CD14-positive monocyte (primary cell): ENCODE results near the gene NFE2. TPM values are rescaled to one million over a fixed set of nuclear protein-coding genes. Genes with fewer than 3 reads are reported as not detected.
"Not testable (repeated sequence)": the region's sequence is repeated elsewhere in the genome, so short reads cannot be mapped to it uniquely, and the experiment has no call there.

Experiments used
- DNase-seq, 3 donors: peaks; one replicate each; pipeline ENCODE4 v3.0.0-alpha.2; 2011 to 2022
- H2AFZ ChIP-seq: 2 replicates; pipeline ENCODE4 v1.6.0; 2012; ENCODE audit warnings: mild to moderate bottlenecking, low read depth, low read length, inconsistent platforms; ENCODE audit not compliant: insufficient read depth, poor library complexity, severe bottlenecking
- H3K27ac ChIP-seq, 2 donors: 1 replicate in 1 of 2; 2 replicates in 1 of 2; pipeline ENCODE4 v1.5.1; 2012 to 2013; ENCODE audit warnings: low read length in 2 of 2, control low read depth in 1 of 2, inconsistent platforms in 1 of 2, low read depth in 1 of 2, mild to moderate bottlenecking in 1 of 2
- H3K27me3 ChIP-seq, 2 donors: one replicate each; pipeline versions ENCODE4 v1.6.0 to v1.6.1; 2011 to 2013; ENCODE audit warnings: low read length in 2 of 2; ENCODE audit not compliant: control insufficient read depth in 2 of 2, insufficient read depth in 2 of 2
- H3K36me3 ChIP-seq, 2 donors: replicated peaks in 1 of 2; 1 replicate in 1 of 2; 2 replicates in 1 of 2; pipeline versions ENCODE4 v1.5.1 to v1.6.1; 2012 to 2013; ENCODE audit warnings: low read length in 2 of 2, control low read depth in 1 of 2, inconsistent platforms in 1 of 2, mild to moderate bottlenecking in 1 of 2; ENCODE audit not compliant: insufficient read depth in 2 of 2, control insufficient read depth in 1 of 2
- H3K4me1 ChIP-seq, 2 donors: 1 replicate in 1 of 2; 2 replicates in 1 of 2; pipeline versions ENCODE4 v1.5.1 to v1.6.1; 2012 to 2013; ENCODE audit warnings: low read length in 2 of 2, control low read depth in 1 of 2, inconsistent platforms in 1 of 2, mild to moderate bottlenecking in 1 of 2, moderate library complexity in 1 of 2; ENCODE audit not compliant: insufficient read depth in 2 of 2, control insufficient read depth in 1 of 2
- H3K4me2 ChIP-seq: replicated peaks from 2 replicates; pipeline ENCODE3; 2012; ENCODE audit warnings: low read length, moderate library complexity, mild to moderate bottlenecking; ENCODE audit not compliant: poor library complexity, severe bottlenecking; ENCODE audit errors: extremely low read depth
- H3K4me3 ChIP-seq, 3 experiments: fragments of 200-600 bp in 1 of 3; sonication (generic) in 1 of 3; replicated peaks in 1 of 3; 1 replicate in 2 of 3; 2 replicates in 1 of 3; pipeline ENCODE4 v1.5.1; 2011 to 2013; ENCODE audit warnings: low read length in 3 of 3, mild to moderate bottlenecking in 3 of 3, control low read depth in 2 of 3, low read depth in 2 of 3, inconsistent platforms in 1 of 3, moderate library complexity in 1 of 3
- H3K79me2 ChIP-seq: 2 replicates; pipeline ENCODE4 v1.6.0; 2012; ENCODE audit warnings: mild to moderate bottlenecking, control low read depth, inconsistent platforms, low read length, moderate library complexity; ENCODE audit not compliant: insufficient read depth
- H3K9ac ChIP-seq: 2 replicates; pipeline ENCODE4 v1.6.0; 2017; ENCODE audit warnings: low read length, mild to moderate bottlenecking; ENCODE audit not compliant: insufficient read depth, poor library complexity, severe bottlenecking
- H3K9me3 ChIP-seq, 2 donors: replicated peaks in 1 of 2; 1 replicate in 1 of 2; 2 replicates in 1 of 2; pipeline versions ENCODE4 v1.5.1 to v1.6.1; 2012 to 2013; ENCODE audit warnings: low read length in 2 of 2, control low read depth in 1 of 2; ENCODE audit not compliant: control insufficient read depth in 1 of 2, insufficient read depth in 1 of 2
- H4K20me1 ChIP-seq: 2 replicates; pipeline ENCODE4 v1.6.0; 2012; ENCODE audit warnings: mild to moderate bottlenecking, low read length, control low read depth, moderate library complexity; ENCODE audit not compliant: insufficient read depth
- H3K27ac Mint-ChIP-seq, 7 donors: one replicate each; pipeline ENCODE4 v1.8.0; 2020; ENCODE audit warnings: mild to moderate bottlenecking in 7 of 7, mixed read lengths in 7 of 7, moderate library complexity in 6 of 7, inconsistent platforms in 2 of 7
- H3K27me3 Mint-ChIP-seq, 3 donors: one replicate each; pipeline ENCODE4 v1.8.0; 2021 to 2022; ENCODE audit warnings: low read depth in 3 of 3, mild to moderate bottlenecking in 3 of 3, mixed read lengths in 3 of 3, moderate library complexity in 3 of 3, inconsistent platforms in 1 of 3
- H3K36me3 Mint-ChIP-seq, 2 donors: one replicate each; pipeline ENCODE4 v1.8.0; 2020; ENCODE audit warnings: mixed read lengths in 2 of 2, inconsistent platforms in 1 of 2, mild to moderate bottlenecking in 1 of 2
- H3K4me1 Mint-ChIP-seq: one replicate; pipeline ENCODE4 v1.8.0; 2020; ENCODE audit warnings: mild to moderate bottlenecking, mixed read lengths
- H3K4me3 Mint-ChIP-seq, 2 donors: one replicate each; pipeline ENCODE4 v1.8.0; 2020; ENCODE audit warnings: mild to moderate bottlenecking in 2 of 2, mixed read lengths in 2 of 2, moderate library complexity in 1 of 2
- H3K9me3 Mint-ChIP-seq, 7 donors: one replicate each; pipeline ENCODE4 v1.8.0; 2020 to 2022; ENCODE audit warnings: mixed read lengths in 7 of 7, mild to moderate bottlenecking in 6 of 7, moderate library complexity in 6 of 7, inconsistent platforms in 2 of 7
- CTCF ChIP-seq: fragments of 200-600 bp; IDR thresholded peaks from one replicate; pipeline ENCODE4 v1.8.0; 2022; ENCODE audit warnings: antibody characterized with exemption, mild to moderate bottlenecking
- WGBS: methylation state at CpG from one replicate; pipeline ENCODE4 v1.1.5; 2013; ENCODE audit warnings: missing lambda C conversion rate; ENCODE audit not compliant: insufficient coverage; 5-methylcytosine and 5-hydroxymethylcytosine counted together
- intact Hi-C, 2 donors: fragments of 100-400 bp; cut with micrococcal nuclease; formaldehyde crosslinking; loops; one replicate each; pipeline versions ENCODE4 v1.15.0 to v1.15.1; 2023
- polyA plus RNA-seq, 3 donors: library from polyadenylated mRNA; depleted of rRNA in 1 of 3; unstranded in 2 of 3; stranded (reverse) in 1 of 3; fragments of 300-500 nt in 2 of 3; fragments of >200 nt in 1 of 3; fragmentation: Illumina TruSeq in 2 of 3; gene quantifications; 1 replicate in 2 of 3; 2 replicates in 1 of 3; pipeline ENCODE4 v1.2.3, GENCODE V29; 2012 to 2021

Gene NFE2
- polyA plus RNA-seq, 3 donors: 79.5 to 157 (median 95.6) TPM

DNA sequence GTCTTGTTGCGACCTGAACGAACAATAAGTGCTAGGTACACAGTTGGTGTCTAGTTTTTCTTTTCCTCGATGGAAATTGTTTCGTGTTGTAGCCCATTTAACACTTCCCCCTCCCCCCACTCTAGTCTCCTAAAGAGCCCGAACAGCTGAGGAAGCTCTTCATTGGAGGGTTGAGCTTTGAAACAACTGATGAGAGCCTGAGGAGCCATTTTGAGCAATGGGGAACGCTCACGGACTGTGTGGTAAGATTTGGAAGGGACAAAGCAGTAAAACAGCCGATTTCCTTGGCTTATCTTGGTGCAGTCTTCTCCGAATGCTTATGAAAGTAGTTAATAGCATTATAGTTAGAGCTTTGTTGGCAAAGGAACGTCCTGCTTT lies 19.6 kb downstream of the NFE2 start:
- peak overlapping the region; percentile 29 for H2AFZ ChIP-seq
- peaks cover 57% of the 10 kb centered on the region for H4K20me1 ChIP-seq
- DNase-seq, H3K27ac Mint-ChIP-seq, H3K27me3 Mint-ChIP-seq, H3K9me3 ChIP-seq, intact Hi-C loops, H3K27me3 ChIP-seq, H3K4me3 Mint-ChIP-seq, H3K9me3 Mint-ChIP-seq: not testable (repeated sequence)
- peaks cover 58% of the 10 kb centered on the region for H3K4me1 Mint-ChIP-seq
- peak overlapping the region; percentile 89 to 92 for H3K27ac ChIP-seq
- 0% methylated on average over 3 of the region's 10 CpGs for WGBS
- H3K4me1 ChIP-seq: peaks cover 75 to 84% of the 10 kb centered on the region in 2 donors
- H3K4me3 ChIP-seq: peak overlapping the region; percentile 77 to 95 (median 80)
- H3K9ac ChIP-seq: peak overlapping the region; percentile 81
- peaks cover 45 to 50% of the 10 kb centered on the region in 2 donors for H3K36me3 Mint-ChIP-seq
- H3K36me3 ChIP-seq: peaks cover 41 to 47% of the 10 kb centered on the region in 2 donors
- peaks cover 90% of the 10 kb centered on the region for H3K79me2 ChIP-seq
- peak overlapping the region; percentile 93 for H3K4me2 ChIP-seq

DNA sequence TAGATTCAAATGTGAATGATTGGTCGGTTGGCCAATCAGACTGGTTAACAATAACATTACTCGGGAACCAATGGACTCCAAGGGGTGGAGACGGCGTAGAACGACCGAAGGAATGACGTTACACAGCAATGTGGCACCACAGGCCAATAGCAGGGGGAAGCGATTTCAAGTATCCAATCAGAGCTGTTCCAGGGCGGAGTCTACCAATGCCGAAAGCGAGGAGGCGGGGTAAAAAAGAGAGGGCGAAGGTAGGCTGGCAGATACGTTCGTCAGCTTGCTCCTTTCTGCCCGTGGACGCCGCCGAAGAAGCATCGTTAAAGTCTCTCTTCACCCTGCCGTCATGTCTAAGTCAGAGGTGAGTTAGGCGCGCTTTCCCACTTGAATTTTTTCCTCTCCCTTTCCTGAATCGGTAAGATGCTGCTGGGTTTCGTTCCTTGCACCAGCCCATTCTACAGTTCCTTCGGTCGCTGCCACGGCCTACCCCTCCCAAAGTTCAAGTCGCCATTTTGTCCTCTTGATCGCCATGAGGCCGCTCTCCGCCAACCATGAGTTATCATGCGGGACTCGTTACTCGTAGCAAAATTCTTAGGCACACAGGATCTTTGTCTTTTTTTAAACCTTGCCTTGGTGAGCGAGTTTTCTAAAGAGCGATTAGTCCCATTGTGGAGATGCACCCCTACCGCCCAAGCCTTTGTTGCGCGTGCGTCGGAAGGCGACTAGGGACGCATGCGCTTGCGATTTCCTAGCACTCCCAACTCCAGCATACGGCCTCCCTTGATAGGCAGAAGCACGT lies 20.2 kb downstream of the NFE2 start, which contains the start of gene HNRNPA1:
Gene HNRNPA1, plus strand, starts transcription at position 259 of the 793 bp plus-strand sequence. Its CDS starts 82 bp downstream, at position 341.
- Histone ChIP-seq H2AFZ (peak within 1 kb of the TSS; percentile 87), H3K9ac (peak within 1 kb of the TSS; percentile 81), H3K27ac (peak within 1 kb of the TSS; percentile 89 to 92), H3K9me3 (no peaks in the 10 kb centered on the region), H4K20me1 (peaks cover 51% of the 10 kb centered on the region), H3K4me1 (peaks cover 69 to 78% of the 10 kb centered on the region in 2 donors), H3K79me2 (peaks cover 90% of the 10 kb centered on the region), H3K4me3 (peak within 1 kb of the TSS; percentile 80 to 95 (median 80)), H3K27me3 (no peaks in the 10 kb centered on the region), H3K4me2 (peak within 1 kb of the TSS; percentile 93), H3K36me3 (peaks cover 35 to 41% of the 10 kb centered on the region in 2 donors)
- Mint-ChIP-seq H3K27ac (no peak within 1 kb of the TSS), H3K36me3 (peaks cover 40 to 45% of the 10 kb centered on the region in 2 donors), H3K9me3 (no peaks in the 10 kb centered on the region), H3K4me3 (no peak within 1 kb of the TSS), H3K4me1 (peaks cover 52% of the 10 kb centered on the region), H3K27me3 (peaks cover 0 to 1% (median 0%) of the 10 kb centered on the region in 3 donors)
- peak; percentile 99 to 100 (median 99) for DNase-seq
- intact Hi-C loops: no loop called here
- WGBS: 0% methylated on average over 46 of the region's 48 CpGs
- no peak for TF ChIP-seq CTCF
